Chondrocyte (in vitro differentiated cells): ENCODE measurements around the gene AUTS2. TPM values are rescaled to one million over a fixed set of nuclear protein-coding genes. Genes with fewer than 3 reads are reported as not detected.

Experiments
- DNase-seq: peaks from one replicate; pipeline ENCODE4 v3.0.0; 2021; ENCODE audit warnings: mixed read lengths, low spot score
- H3K27ac Mint-ChIP-seq: one replicate; pipeline ENCODE4 v1.8.0; 2021; ENCODE audit warnings: mild to moderate bottlenecking, moderate library complexity, mixed read lengths; ENCODE audit not compliant: unreplicated experiment
- H3K27me3 Mint-ChIP-seq: 2 replicates; pipeline ENCODE4 v1.8.0; 2021; ENCODE audit warnings: low read depth, mixed read lengths
- H3K36me3 Mint-ChIP-seq: 2 replicates; pipeline ENCODE4 v1.8.0; 2021; ENCODE audit warnings: low read depth, mixed read lengths
- H3K4me1 Mint-ChIP-seq: 2 replicates; pipeline ENCODE4 v1.8.0; 2021; ENCODE audit warnings: low read depth, mild to moderate bottlenecking, mixed read lengths
- H3K4me3 Mint-ChIP-seq: one replicate; pipeline ENCODE4 v1.8.0; 2021; ENCODE audit warnings: mild to moderate bottlenecking, moderate library complexity, mixed read lengths; ENCODE audit not compliant: unreplicated experiment
- H3K9me3 Mint-ChIP-seq: 2 replicates; pipeline ENCODE4 v1.8.0; 2021; ENCODE audit warnings: low read depth, mixed read lengths
- total RNA-seq: library from RNA; stranded (reverse); gene quantifications from 3 replicates; pipeline ENCODE4 v1.2.1, GENCODE V29; 2021
- TF ChIP-seq, protein P1 (sequence below): fragments of 200-600 bp; sonication (generic); IDR thresholded peaks from 2 replicates; pipeline ENCODE4 v1.5.0; 2021; ENCODE audit warnings: antibody characterized with exemption, mild to moderate bottlenecking, moderate library complexity

AUTS2 gene
- total RNA-seq, 1 donor from 2014 or later = 31.5 TPM

DNA sequence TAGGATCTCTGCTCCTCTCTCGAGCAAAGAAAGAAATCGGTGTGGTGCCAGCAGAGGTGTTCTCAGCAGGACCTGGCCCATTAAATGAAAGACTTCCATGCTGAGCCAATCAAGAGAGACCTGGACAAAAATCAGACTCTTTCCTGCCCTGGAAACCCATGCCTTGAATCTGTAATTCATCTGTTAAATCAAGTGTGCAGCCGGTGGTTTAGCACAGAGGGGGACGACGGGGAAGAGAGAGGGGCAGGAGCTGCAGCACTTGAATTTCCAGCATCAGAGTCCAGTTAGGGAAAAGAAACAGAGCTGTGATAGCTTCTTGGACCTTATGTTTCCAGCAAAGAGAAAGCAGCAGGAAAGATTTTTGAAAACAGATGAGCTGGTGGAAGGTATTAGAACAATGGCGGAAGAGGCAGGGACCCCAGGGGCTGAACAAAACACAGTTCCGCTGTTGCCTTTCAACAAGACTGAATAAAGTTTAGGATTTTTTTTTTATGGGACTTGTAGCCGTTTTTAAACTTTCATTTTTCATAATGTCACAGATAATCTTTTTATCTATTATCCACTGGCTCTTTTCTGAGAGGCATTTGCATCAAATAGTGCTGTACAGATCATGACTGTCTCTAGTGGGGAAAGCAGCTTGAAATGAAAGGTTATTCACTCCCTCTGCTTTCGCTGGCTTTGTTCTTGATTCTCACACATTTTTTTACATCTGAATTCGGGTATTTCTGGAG lies 990.1 kb downstream of the AUTS2 start:
- Mint-ChIP-seq H3K36me3 (no peaks in the 10 kb centered on the region), H3K4me3 (no peak overlapping the region), H3K4me1 (peaks cover 33% of the 10 kb centered on the region), H3K9me3 (no peaks in the 10 kb centered on the region), H3K27me3 (no peaks in the 10 kb centered on the region), H3K27ac (no peak overlapping the region)
- TF ChIP-seq, protein P1, sequence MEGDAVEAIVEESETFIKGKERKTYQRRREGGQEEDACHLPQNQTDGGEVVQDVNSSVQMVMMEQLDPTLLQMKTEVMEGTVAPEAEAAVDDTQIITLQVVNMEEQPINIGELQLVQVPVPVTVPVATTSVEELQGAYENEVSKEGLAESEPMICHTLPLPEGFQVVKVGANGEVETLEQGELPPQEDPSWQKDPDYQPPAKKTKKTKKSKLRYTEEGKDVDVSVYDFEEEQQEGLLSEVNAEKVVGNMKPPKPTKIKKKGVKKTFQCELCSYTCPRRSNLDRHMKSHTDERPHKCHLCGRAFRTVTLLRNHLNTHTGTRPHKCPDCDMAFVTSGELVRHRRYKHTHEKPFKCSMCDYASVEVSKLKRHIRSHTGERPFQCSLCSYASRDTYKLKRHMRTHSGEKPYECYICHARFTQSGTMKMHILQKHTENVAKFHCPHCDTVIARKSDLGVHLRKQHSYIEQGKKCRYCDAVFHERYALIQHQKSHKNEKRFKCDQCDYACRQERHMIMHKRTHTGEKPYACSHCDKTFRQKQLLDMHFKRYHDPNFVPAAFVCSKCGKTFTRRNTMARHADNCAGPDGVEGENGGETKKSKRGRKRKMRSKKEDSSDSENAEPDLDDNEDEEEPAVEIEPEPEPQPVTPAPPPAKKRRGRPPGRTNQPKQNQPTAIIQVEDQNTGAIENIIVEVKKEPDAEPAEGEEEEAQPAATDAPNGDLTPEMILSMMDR = peak; percentile 16
- no peak for DNase-seq

DNA sequence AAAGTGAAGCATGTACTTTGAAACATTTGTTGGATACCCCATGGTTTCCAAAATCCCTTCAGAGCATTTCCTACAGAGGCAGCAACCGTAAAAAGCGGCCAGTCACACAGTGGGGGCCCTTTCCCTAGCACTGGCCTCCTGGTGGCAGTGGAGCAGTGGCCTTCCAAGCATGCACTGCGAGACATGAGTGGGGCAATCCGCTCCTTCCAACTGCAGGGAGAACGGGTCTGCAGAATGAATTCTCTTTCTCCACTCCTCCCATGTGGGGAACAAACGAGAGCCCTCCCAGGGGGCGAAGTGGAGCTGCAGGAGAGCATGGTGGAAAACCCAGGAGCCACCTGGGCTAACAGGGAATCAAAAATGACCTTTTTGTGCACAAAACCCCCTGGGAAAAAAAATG lies 990.7 kb downstream of the AUTS2 start:
- H3K4me1 Mint-ChIP-seq = peaks cover 27% of the 10 kb centered on the region

GRCh38 chr7:70589590-70589989 lies 991.3 kb downstream of the AUTS2 start:
- Mint-ChIP-seq H3K27me3 (no peaks in the 10 kb centered on the region), H3K9me3 (no peaks in the 10 kb centered on the region), H3K27ac (no peak overlapping the region), H3K4me1 (peaks cover 21% of the 10 kb centered on the region), H3K4me3 (no peak overlapping the region), H3K36me3 (no peaks in the 10 kb centered on the region)
- no peak for DNase-seq
- TF ChIP-seq, protein P1 = no peak

More for the DNA sequence above, 990.7 kb downstream of the AUTS2 start:
- H3K27ac Mint-ChIP-seq = no peak overlapping the region
- no peaks in the 10 kb centered on the region for H3K9me3 Mint-ChIP-seq
- TF ChIP-seq, protein P1 = no peak
- DNase-seq = no peak
- no peaks in the 10 kb centered on the region for H3K27me3 Mint-ChIP-seq
- no peak overlapping the region for H3K4me3 Mint-ChIP-seq
- H3K36me3 Mint-ChIP-seq = no peaks in the 10 kb centered on the region

GRCh38 chr7:70590126-70590854 lies 992.0 kb downstream of the AUTS2 start:
- Mint-ChIP-seq H3K4me1 (peaks cover 16% of the 10 kb centered on the region), H3K4me3 (no peak overlapping the region), H3K27me3 (no peaks in the 10 kb centered on the region), H3K36me3 (no peaks in the 10 kb centered on the region), H3K27ac (no peak overlapping the region), H3K9me3 (no peaks in the 10 kb centered on the region)
- TF ChIP-seq, protein P1 = no peak
- no peak for DNase-seq

DNA sequence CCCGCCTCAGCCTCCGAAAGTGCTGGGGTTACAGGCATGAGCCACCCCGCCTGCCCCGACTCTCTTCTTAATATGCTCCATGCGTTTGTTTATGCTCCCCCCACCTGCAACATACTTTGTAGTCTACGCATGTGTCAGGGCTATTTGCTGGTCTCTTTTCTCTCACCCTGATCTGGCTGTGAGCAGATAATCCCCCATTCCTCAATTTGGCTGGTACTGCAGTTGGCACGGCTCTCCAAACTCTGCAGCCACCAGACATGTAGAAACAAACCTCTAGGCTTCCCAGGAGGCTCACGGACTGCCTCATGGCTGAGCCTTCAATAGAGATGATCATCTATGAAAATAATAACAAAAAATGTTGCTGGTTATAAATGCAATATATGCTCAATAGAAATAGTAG lies 993.4 kb downstream of the AUTS2 start:
- no peaks in the 10 kb centered on the region for H3K27me3 Mint-ChIP-seq
- peaks cover 14% of the 10 kb centered on the region for H3K4me1 Mint-ChIP-seq
- DNase-seq = no peak
- TF ChIP-seq, protein P1 = no peak
- no peak overlapping the region for H3K4me3 Mint-ChIP-seq
- H3K27ac Mint-ChIP-seq = no peak overlapping the region
- H3K36me3 Mint-ChIP-seq = no peaks in the 10 kb centered on the region
- H3K9me3 Mint-ChIP-seq = no peaks in the 10 kb centered on the region
